H1 (cell line): ENCODE results near the gene IL13.
"Not testable (repeated sequence)": the region's sequence is repeated elsewhere in the genome, so short reads cannot be mapped to it uniquely, and the experiment has no call there.

Experiments used
- CBX8 ChIP-seq: fragments of 300-800, 300-1000 bp; sonication (generic); IDR thresholded peaks from 2 replicates; pipeline ENCODE4 v1.7.1; 2016; ENCODE audit warnings: low read depth, low read length, borderline replicate concordance
- CHD2 ChIP-seq: IDR thresholded peaks from 2 replicates; pipeline ENCODE4 v1.6.1; 2012; ENCODE audit warnings: low read length, improper control_type of control experiment
- CREB1 ChIP-seq: IDR thresholded peaks from 2 replicates; pipeline ENCODE4 v1.6.1; 2012; ENCODE audit warnings: inconsistent platforms
- CTCF ChIP-seq, 3 experiments: IDR thresholded peaks; 1 replicate in 2 of 3; 2 replicates in 1 of 3; pipeline versions ENCODE4 v1.5.1 to v1.6.1; 2011; ENCODE audit warnings: low read length in 3 of 3, mild to moderate bottlenecking in 3 of 3, inconsistent platforms in 2 of 3, low read depth in 1 of 3, moderate library complexity in 1 of 3; ENCODE audit not compliant: insufficient read depth in 1 of 3; ENCODE audit errors: control extremely low read depth in 1 of 3
- HDAC6 ChIP-seq: IDR thresholded peaks from one replicate; pipeline ENCODE4 v1.7.1; 2012; ENCODE audit warnings: low read depth, mild to moderate bottlenecking, inconsistent platforms, low read length, moderate library complexity
- JUND ChIP-seq: IDR thresholded peaks from 2 replicates; pipeline ENCODE4 v1.6.1; 2011; ENCODE audit warnings: mild to moderate bottlenecking, improper control_type of control experiment, low read length
- MAX ChIP-seq: IDR thresholded peaks from 2 replicates; pipeline ENCODE4 v1.6.1; 2012; ENCODE audit warnings: inconsistent platforms
- POLR2A ChIP-seq, 2 experiments: IDR thresholded peaks; 1 replicate in 1 of 2; 2 replicates in 1 of 2; pipeline ENCODE4 v1.6.1; 2011; ENCODE audit warnings: low read depth in 2 of 2, low read length in 2 of 2, mild to moderate bottlenecking in 2 of 2; ENCODE audit errors: control extremely low read depth in 1 of 2
- POLR2AphosphoS5 ChIP-seq: IDR thresholded peaks from 2 replicates; pipeline ENCODE4 v1.6.1; 2011; ENCODE audit warnings: low read depth, low read length
- SP2 ChIP-seq: IDR thresholded peaks from 2 replicates; pipeline ENCODE4 v1.6.1; 2012; ENCODE audit warnings: mild to moderate bottlenecking, low read length, inconsistent platforms
- TAF1 ChIP-seq: IDR thresholded peaks from 2 replicates; pipeline ENCODE4 v1.6.1; 2011; ENCODE audit warnings: mild to moderate bottlenecking, low read depth, low read length
- ZNF274 ChIP-seq: IDR thresholded peaks from 2 replicates; pipeline ENCODE4 v1.7.0; 2012; ENCODE audit warnings: low read length, borderline replicate concordance; ENCODE audit errors: extremely low read depth

- not testable (repeated sequence) for TF ChIP-seq CREB1; CTCF (IDR thresholded peaks at IDR 0.05; ENCODE audit: control extremely low read depth in 1 of 3, insufficient read depth in 1 of 3, low read depth in 1 of 3, low read length in 3 of 3); POLR2A (IDR thresholded peaks at IDR 0.05; ENCODE audit: control extremely low read depth in 1 of 2, low read depth in 2 of 2, low read length in 2 of 2); SP2; CBX8; MAX; HDAC6; CHD2; ZNF274; POLR2AphosphoS5; JUND; TAF1
Measured at GRCh38 chr5:132691755-132692631, 34.0 kb downstream of the IL13 start.
